Right lobe of liver (tissue), 6 donors: ENCODE results near the gene SART3. TPM values are rescaled to one million over a fixed set of nuclear protein-coding genes. Genes with fewer than 3 reads are reported as not detected.
"Not testable (repeated sequence)": the region's sequence is repeated elsewhere in the genome, so short reads cannot be mapped to it uniquely, and the experiment has no call there.

ENCODE experiments used
- ATAC-seq, 4 donors: fragments of 200-7000 bp; cut with Tn5 transposase; one replicate each; pipeline ENCODE4 v1.9.1; 2020; ENCODE audit warnings: mild to moderate bottlenecking in 4 of 4, moderate library complexity in 4 of 4
- DNase-seq, 3 donors: peaks; one replicate each; pipeline ENCODE4 v3.0.0-alpha.2; 2020
- H3K27ac ChIP-seq, 3 donors: fragments of 200-600 bp; one replicate each; pipeline ENCODE4 v1.8.0; 2022
- H3K27me3 ChIP-seq, 2 donors: fragments of 200-600 bp; one replicate each; pipeline ENCODE4 v1.8.0; 2022
- H3K36me3 ChIP-seq, 4 donors: fragments of 200-600 bp; sonication (generic) in 1 of 4; one replicate each; pipeline versions ENCODE4 v1.5.1 to v1.8.0; 2017 to 2022; ENCODE audit warnings: control low read depth in 1 of 4
- H3K4me1 ChIP-seq, 4 donors: fragments of 200-600 bp; sonication (generic) in 1 of 4; one replicate each; pipeline versions ENCODE4 v1.5.1 to v1.8.0; 2017 to 2022; ENCODE audit warnings: control low read depth in 1 of 4
- H3K4me3 ChIP-seq, 3 donors: fragments of 200-600 bp; one replicate each; pipeline ENCODE4 v1.8.0; 2022
- H3K9me3 ChIP-seq, 4 donors: fragments of 200-600 bp; sonication (generic) in 1 of 4; one replicate each; pipeline versions ENCODE4 v1.5.1 to v1.8.0; 2017 to 2022; ENCODE audit warnings: control low read depth in 1 of 4
- CTCF ChIP-seq, 4 donors: fragments of 200-600 bp in 3 of 4; fragments of 450-650 bp in 1 of 4; IDR thresholded peaks; one replicate each; pipeline versions ENCODE4 v1.5.1 to v1.8.0; 2016 to 2022; ENCODE audit warnings: antibody characterized with exemption in 4 of 4, mild to moderate bottlenecking in 2 of 4
- POLR2A ChIP-seq: fragments of 450-650 bp; IDR thresholded peaks from one replicate; pipeline ENCODE4 v1.6.1; 2017; ENCODE audit warnings: antibody characterized with exemption, mild to moderate bottlenecking
- WGBS: methylation state at CpG from one replicate; pipeline ENCODE4 v1.1.6; 2018; ENCODE audit warnings: low coverage, low lambda C conversion rate; ENCODE audit not compliant: insufficient coverage; ENCODE audit errors: missing lambda C conversion rate; 5-methylcytosine and 5-hydroxymethylcytosine counted together
- intact Hi-C, 2 donors: fragments of 100-400 bp; cut with DNase I; formaldehyde crosslinking; loops; one replicate each; pipeline versions ENCODE4 v1.11.2 to v1.14.1; 2022
- total RNA-seq, 6 experiments: library from RNA; depleted of rRNA in 2 of 6; stranded (reverse); fragments of >200 nt in 2 of 6; fragmentation: NEBNext Ultra II Directional in 3 of 6; extraction: Animal tissue kit (Norgen Biotek cat#: 25700) in 3 of 6; gene quantifications; one replicate each; pipeline versions ENCODE4 v1.1.0 to v1.2.4, GENCODE V29; 2016 to 2023
- donor health status: DM: no; HTN: yes; CAD: no.
- donor health status: DM: no; HTN: no; CAD: no.
- donor health status: DM: no; HTN: no; CAD: no.
- donor health status: DM: no; HTN: yes; CAD: no.
- donor health status: DM: no; HTN: yes; CAD: no.

The SART3 gene
- total RNA-seq, 6 experiments from 2014 or later: 13.2 to 28.4 (median 20.6) TPM

- DNase-seq: no peak
- Histone ChIP-seq H3K4me3 (no peak overlapping the region), H3K36me3 (no peaks in the 10 kb centered on the region), H3K27ac (no peak overlapping the region), H3K4me1 (no peaks in the 10 kb centered on the region), H3K9me3 (no peaks in the 10 kb centered on the region), H3K27me3 (no peaks in the 10 kb centered on the region)
- TF ChIP-seq POLR2A (no peak), CTCF (IDR thresholded peaks at IDR 0.05) (no peak)
- no peak for ATAC-seq
- WGBS: 29% methylated on average over 2 of the region's 2 CpGs
- intact Hi-C loops: no loop called here
Measured at GRCh38 chr12:108491256-108491655, 69.7 kb downstream of the SART3 start.

- H3K4me1 ChIP-seq, H3K27ac ChIP-seq, DNase-seq, H3K36me3 ChIP-seq, ATAC-seq, H3K27me3 ChIP-seq, intact Hi-C loops, H3K4me3 ChIP-seq, H3K9me3 ChIP-seq: not testable (repeated sequence)
- WGBS: 53% methylated on average over 3 of the region's 4 CpGs
Measured at GRCh38 chr12:108487029-108487428, 73.9 kb downstream of the SART3 start.

- ATAC-seq, H3K27ac ChIP-seq, H3K9me3 ChIP-seq, H3K36me3 ChIP-seq, H3K27me3 ChIP-seq, intact Hi-C loops, H3K4me3 ChIP-seq, DNase-seq, H3K4me1 ChIP-seq: not testable (repeated sequence)
- 29% methylated on average over 5 of the region's 7 CpGs for WGBS
Measured at GRCh38 chr12:108485371-108485770, 75.6 kb downstream of the SART3 start.

GRCh38 chr12:108484845-108485244 is 76.1 kb downstream of the SART3 start:
- DNase-seq (no peak), ATAC-seq (no peak)
- Histone ChIP-seq H3K27me3 (no peaks in the 10 kb centered on the region), H3K4me3 (no peak overlapping the region), H3K27ac (no peak overlapping the region), H3K9me3 (no peaks in the 10 kb centered on the region), H3K4me1 (no peaks in the 10 kb centered on the region), H3K36me3 (no peaks in the 10 kb centered on the region)
- TF ChIP-seq CTCF (IDR thresholded peaks at IDR 0.05) (no peak), POLR2A (no peak)
- 44% methylated on average over 2 of the region's 2 CpGs for WGBS
- intact Hi-C loops: no loop called here

- Histone ChIP-seq H3K27me3 (no peaks in the 10 kb centered on the region), H3K9me3 (no peaks in the 10 kb centered on the region), H3K4me3 (no peak overlapping the region), H3K27ac (no peak overlapping the region), H3K36me3 (no peaks in the 10 kb centered on the region), H3K4me1 (no peaks in the 10 kb centered on the region)
- ATAC-seq (no peak), DNase-seq (no peak)
- 63% methylated on average over 2 of the region's 2 CpGs for WGBS
- intact Hi-C loops: no loop called here
- no peak for TF ChIP-seq CTCF (IDR thresholded peaks at IDR 0.05)
- TF ChIP-seq POLR2A: no peak
Measured at GRCh38 chr12:108484431-108484830, 76.5 kb downstream of the SART3 start.
